Esophagus squamous epithelium (tissue), 4 donors: ENCODE results near the gene SIKE1.
"Not testable (repeated sequence)": the region's sequence is repeated elsewhere in the genome, so short reads cannot be mapped to it uniquely, and the experiment has no call there.

ENCODE experiments used
- POLR2A ChIP-seq, 4 donors: fragments of 450-650 bp; IDR thresholded peaks; one replicate each; pipeline ENCODE4 v1.6.1; 2017; ENCODE audit warnings: antibody characterized with exemption in 4 of 4, mild to moderate bottlenecking in 4 of 4, moderate library complexity in 3 of 4
- TF ChIP-seq, protein P1 (sequence below), 6 experiments: fragments of 450-650 bp in 4 of 6; fragments of 200-600 bp in 2 of 6; sonication (generic) in 2 of 6; IDR thresholded peaks; one replicate each; pipeline ENCODE4 v1.5.1; 2016 to 2019; ENCODE audit warnings: antibody characterized with exemption in 6 of 6, mild to moderate bottlenecking in 4 of 6, moderate library complexity in 4 of 6

DNA sequence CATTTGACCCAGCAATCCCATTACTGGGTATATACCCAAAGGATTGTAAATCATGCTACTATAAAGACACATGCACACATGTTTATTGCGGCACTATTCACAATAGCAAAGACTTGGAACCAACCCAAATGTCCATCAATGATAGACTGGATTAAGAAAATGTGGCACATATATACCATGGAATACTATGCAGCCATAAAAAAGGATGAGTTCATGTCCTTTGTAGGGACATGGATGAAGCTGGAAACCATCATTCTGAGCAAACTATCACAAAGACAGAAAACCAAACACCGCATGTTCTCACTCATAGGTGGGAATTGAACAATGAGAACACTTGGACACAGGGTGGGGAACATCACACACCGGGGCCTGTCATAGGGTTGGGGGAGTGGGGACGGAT is 3.8 kb downstream of the SIKE1 start:
- TF ChIP-seq, protein P1, sequence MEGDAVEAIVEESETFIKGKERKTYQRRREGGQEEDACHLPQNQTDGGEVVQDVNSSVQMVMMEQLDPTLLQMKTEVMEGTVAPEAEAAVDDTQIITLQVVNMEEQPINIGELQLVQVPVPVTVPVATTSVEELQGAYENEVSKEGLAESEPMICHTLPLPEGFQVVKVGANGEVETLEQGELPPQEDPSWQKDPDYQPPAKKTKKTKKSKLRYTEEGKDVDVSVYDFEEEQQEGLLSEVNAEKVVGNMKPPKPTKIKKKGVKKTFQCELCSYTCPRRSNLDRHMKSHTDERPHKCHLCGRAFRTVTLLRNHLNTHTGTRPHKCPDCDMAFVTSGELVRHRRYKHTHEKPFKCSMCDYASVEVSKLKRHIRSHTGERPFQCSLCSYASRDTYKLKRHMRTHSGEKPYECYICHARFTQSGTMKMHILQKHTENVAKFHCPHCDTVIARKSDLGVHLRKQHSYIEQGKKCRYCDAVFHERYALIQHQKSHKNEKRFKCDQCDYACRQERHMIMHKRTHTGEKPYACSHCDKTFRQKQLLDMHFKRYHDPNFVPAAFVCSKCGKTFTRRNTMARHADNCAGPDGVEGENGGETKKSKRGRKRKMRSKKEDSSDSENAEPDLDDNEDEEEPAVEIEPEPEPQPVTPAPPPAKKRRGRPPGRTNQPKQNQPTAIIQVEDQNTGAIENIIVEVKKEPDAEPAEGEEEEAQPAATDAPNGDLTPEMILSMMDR (IDR thresholded peaks at IDR 0.05) = not testable (repeated sequence)
- TF ChIP-seq POLR2A (IDR thresholded peaks at IDR 0.05) = not testable (repeated sequence)
